GM18861 (cell line): ENCODE results near the gene GREM1.

Source experiments
- ATAC-seq: cut with Tn5 transposase; IDR thresholded peaks from one replicate; pipeline ENCODE4 v1.9.1; 2021; ENCODE audit not compliant: unreplicated experiment

Gene GREM1

GRCh38 chr15:32729700-32730395, 12.0 kb downstream of the GREM1 start:
- ATAC-seq, result no peak

- ATAC-seq, result no peak
Measured at GRCh38 chr15:32730677-32731654, 13.2 kb downstream of the GREM1 start.

GRCh38 chr15:32732574-32733157, 14.9 kb downstream of the GREM1 start:
- no peak for ATAC-seq

- no peak for ATAC-seq
Measured at GRCh38 chr15:32733281-32733680, 15.5 kb downstream of the GREM1 start.

GRCh38 chr15:32735989-32736700, 18.3 kb downstream of the GREM1 start:
- ATAC-seq, result no peak

- ATAC-seq, result no peak
Measured at GRCh38 chr15:32736701-32737061, 18.9 kb downstream of the GREM1 start.

- ATAC-seq, result no peak
Measured at GRCh38 chr15:32737304-32737703, 19.5 kb downstream of the GREM1 start.

GRCh38 chr15:32738666-32739065, 20.9 kb downstream of the GREM1 start:
- no peak for ATAC-seq

GRCh38 chr15:32739522-32740063, 21.8 kb downstream of the GREM1 start:
- ATAC-seq, result no peak

- ATAC-seq, result no peak
Measured at GRCh38 chr15:32743411-32744140, 25.8 kb downstream of the GREM1 start.

GRCh38 chr15:32746116-32746857, 28.5 kb downstream of the GREM1 start:
- ATAC-seq, result no peak

- ATAC-seq, result no peak
Measured at GRCh38 chr15:32747921-32748342, 30.1 kb downstream of the GREM1 start.

GRCh38 chr15:32750979-32751378, 33.2 kb downstream of the GREM1 start:
- ATAC-seq, result no peak

- no peak for ATAC-seq
Measured at GRCh38 chr15:32757426-32757825, 39.6 kb downstream of the GREM1 start.

- no peak for ATAC-seq
Measured at GRCh38 chr15:32763295-32763694, 45.5 kb downstream of the GREM1 start.

GRCh38 chr15:32765236-32765635, 47.4 kb downstream of the GREM1 start:
- no peak for ATAC-seq

- no peak for ATAC-seq
Measured at GRCh38 chr15:32766101-32766500, 48.3 kb downstream of the GREM1 start.

- ATAC-seq, result no peak
Measured at GRCh38 chr15:32767236-32767635, 49.4 kb downstream of the GREM1 start.

GRCh38 chr15:32774022-32774421, 56.2 kb downstream of the GREM1 start:
- no peak for ATAC-seq
